Gastroesophageal sphincter (tissue), 4 donors: ENCODE results near the gene LASP1. TPM values are rescaled to one million over a fixed set of nuclear protein-coding genes. Genes with fewer than 3 reads are reported as not detected.

ENCODE experiments used
- ATAC-seq: fragments of 150-250 bp; one replicate; pipeline ENCODE4 v1.9.1; 2016; ENCODE audit warnings: mild to moderate bottlenecking, moderate library complexity
- H3K27ac ChIP-seq, 4 donors: fragments of 200-600 bp; sonication (generic) in 3 of 4; 1 replicate in 3 of 4; 2 replicates in 1 of 4; pipeline ENCODE4 v1.5.1; 2016 to 2019
- H3K27me3 ChIP-seq: fragments of 200-600 bp; sonication (generic); one replicate; pipeline ENCODE4 v1.5.1; 2019
- H3K36me3 ChIP-seq, 2 donors: fragments of 200-600 bp; sonication (generic); one replicate each; pipeline ENCODE4 v1.5.1; 2019; ENCODE audit warnings: control low read depth in 1 of 2
- H3K4me1 ChIP-seq, 3 donors: fragments of 200-600 bp; sonication (generic); 1 replicate in 2 of 3; 2 replicates in 1 of 3; pipeline ENCODE4 v1.5.1; 2016 to 2019; ENCODE audit warnings: control low read depth in 2 of 3
- H3K4me3 ChIP-seq, 2 donors: fragments of 200-600 bp; sonication (generic); one replicate each; pipeline ENCODE4 v1.5.1; 2019; ENCODE audit warnings: mild to moderate bottlenecking in 1 of 2, moderate library complexity in 1 of 2
- H3K9me3 ChIP-seq, 3 donors: fragments of 200-600 bp; sonication (generic); one replicate each; pipeline ENCODE4 v1.5.1; 2017 to 2019; ENCODE audit warnings: control low read depth in 2 of 3
- CTCF ChIP-seq, 4 experiments: fragments of 200-600 bp in 2 of 4; fragments of 450-650 bp in 2 of 4; sonication (generic) in 1 of 4; IDR thresholded peaks; one replicate each; pipeline ENCODE4 v1.5.1; 2017 to 2019; ENCODE audit warnings: antibody characterized with exemption in 4 of 4, mild to moderate bottlenecking in 2 of 4, moderate library complexity in 2 of 4
- EP300 ChIP-seq: sonication (generic); formaldehyde crosslinking; IDR thresholded peaks from one replicate; pipeline ENCODE4 v1.6.1; 2017; ENCODE audit warnings: antibody characterized with exemption, mild to moderate bottlenecking
- POLR2A ChIP-seq, 2 donors: fragments of 450-650 bp; IDR thresholded peaks; one replicate each; pipeline ENCODE4 v1.6.1; 2017; ENCODE audit warnings: antibody characterized with exemption in 2 of 2, mild to moderate bottlenecking in 2 of 2, moderate library complexity in 1 of 2
- POLR2AphosphoS5 ChIP-seq: sonication (generic); formaldehyde crosslinking; IDR thresholded peaks from one replicate; pipeline ENCODE4 v1.6.1; 2017; ENCODE audit warnings: antibody characterized with exemption
- WGBS, 2 donors: methylation state at CpG; one replicate each; pipeline ENCODE4 v1.1.5; 2018; ENCODE audit warnings: low coverage in 1 of 2; 5-methylcytosine and 5-hydroxymethylcytosine counted together
- total RNA-seq, 4 donors: library from RNA; depleted of rRNA; stranded (reverse); fragments of >200 nt; gene quantifications; one replicate each; pipeline ENCODE4 v1.1.0, GENCODE V29; 2016

LASP1 gene
- total RNA-seq, 4 donors from 2014 or later, result 33.5 to 88.9 (median 73.6) TPM

- peaks cover 0 to 60% of the 10 kb centered on the region in 2 donors for H3K36me3 ChIP-seq
- WGBS, 2 donors, result 100% methylated on average over 1 of the region's 1 CpG; no CpG with 5 or more reads in 1 of the 2 donors
- no peaks in the 10 kb centered on the region for H3K27me3 ChIP-seq
- ATAC-seq, result no peak
- no peaks in the 10 kb centered on the region for H3K9me3 ChIP-seq
- TF ChIP-seq EP300, result no peak
- no peak for TF ChIP-seq CTCF (IDR thresholded peaks at IDR 0.05)
- TF ChIP-seq POLR2A (IDR thresholded peaks at IDR 0.05), result no peak
- TF ChIP-seq POLR2AphosphoS5, result no peak
- H3K27ac ChIP-seq, result no peak overlapping the region
- H3K4me1 ChIP-seq, result peaks cover 4 to 32% (median 21%) of the 10 kb centered on the region in 3 donors
- H3K4me3 ChIP-seq, result no peak overlapping the region
Measured at GRCh38 chr17:38848557-38848891, 21.3 kb upstream of the LASP1 start.

- H3K36me3 ChIP-seq, result peaks cover 0 to 60% of the 10 kb centered on the region in 2 donors
- H3K4me1 ChIP-seq, result peaks cover 4 to 33% (median 21%) of the 10 kb centered on the region in 3 donors
- H3K27ac ChIP-seq, result no peak overlapping the region
- no peak for TF ChIP-seq CTCF (IDR thresholded peaks at IDR 0.05)
- TF ChIP-seq POLR2A (IDR thresholded peaks at IDR 0.05), result no peak
- TF ChIP-seq POLR2AphosphoS5, result no peak
- no peak for TF ChIP-seq EP300
- H3K9me3 ChIP-seq, result no peaks in the 10 kb centered on the region
- no peak overlapping the region for H3K4me3 ChIP-seq
- ATAC-seq, result no peak
- H3K27me3 ChIP-seq, result no peaks in the 10 kb centered on the region
- 66 to 74% methylated on average over 6 to 9 of the region's 16 CpGs for WGBS, 2 donors
Measured at GRCh38 chr17:38848939-38849605, 20.8 kb upstream of the LASP1 start.

- Histone ChIP-seq H3K4me1 (peaks cover 4 to 38% (median 21%) of the 10 kb centered on the region in 3 donors), H3K27ac (no peak overlapping the region), H3K4me3 (no peak overlapping the region), H3K9me3 (no peaks in the 10 kb centered on the region), H3K27me3 (no peaks in the 10 kb centered on the region), H3K36me3 (peaks cover 0 to 60% of the 10 kb centered on the region in 2 donors)
- TF ChIP-seq POLR2AphosphoS5 (no peak), POLR2A (IDR thresholded peaks at IDR 0.05) (no peak), EP300 (no peak), CTCF (IDR thresholded peaks at IDR 0.05) (no peak)
- ATAC-seq, result no peak
- WGBS, 2 donors, result 65 to 71% methylated on average over 7 of the region's 7 CpGs
Measured at GRCh38 chr17:38850374-38850773, 19.5 kb upstream of the LASP1 start.

- Histone ChIP-seq H3K4me1 (peaks cover 4 to 38% (median 21%) of the 10 kb centered on the region in 3 donors), H3K9me3 (no peaks in the 10 kb centered on the region), H3K27me3 (no peaks in the 10 kb centered on the region), H3K27ac (peak overlapping the region in 1 of 4 donors; percentile 88), H3K4me3 (peak overlapping the region in 1 of 2 donors; percentile 58), H3K36me3 (peaks cover 0 to 60% of the 10 kb centered on the region in 2 donors)
- no peak for ATAC-seq
- WGBS, 2 donors, result 14% methylated on average over 1 of the region's 2 CpGs; no CpG with 5 or more reads in 1 of the 2 donors
- no peak for TF ChIP-seq POLR2AphosphoS5
- TF ChIP-seq POLR2A (IDR thresholded peaks at IDR 0.05), result no peak
- no peak for TF ChIP-seq EP300
- TF ChIP-seq CTCF (IDR thresholded peaks at IDR 0.05), result no peak
Measured at GRCh38 chr17:38851434-38851833, 18.4 kb upstream of the LASP1 start.

- ATAC-seq, result no peak
- peak overlapping the region; percentile 88 to 97 (median 92) for H3K27ac ChIP-seq
- no peaks in the 10 kb centered on the region for H3K27me3 ChIP-seq
- no peaks in the 10 kb centered on the region for H3K9me3 ChIP-seq
- peak overlapping the region; percentile 58 to 65 for H3K4me3 ChIP-seq
- H3K4me1 ChIP-seq, result peaks cover 4 to 38% (median 21%) of the 10 kb centered on the region in 3 donors
- H3K36me3 ChIP-seq, result peaks cover 0 to 46% of the 10 kb centered on the region in 2 donors
- 0% methylated on average over 12 to 16 of the region's 19 CpGs for WGBS, 2 donors
- TF ChIP-seq CTCF (IDR thresholded peaks at IDR 0.05) (no peak), POLR2A (IDR thresholded peaks at IDR 0.05) (no peak), POLR2AphosphoS5 (no peak)
Measured at GRCh38 chr17:38852771-38853291, 17.0 kb upstream of the LASP1 start.
